ENCODE results near the gene PPP6R1.

DNA sequence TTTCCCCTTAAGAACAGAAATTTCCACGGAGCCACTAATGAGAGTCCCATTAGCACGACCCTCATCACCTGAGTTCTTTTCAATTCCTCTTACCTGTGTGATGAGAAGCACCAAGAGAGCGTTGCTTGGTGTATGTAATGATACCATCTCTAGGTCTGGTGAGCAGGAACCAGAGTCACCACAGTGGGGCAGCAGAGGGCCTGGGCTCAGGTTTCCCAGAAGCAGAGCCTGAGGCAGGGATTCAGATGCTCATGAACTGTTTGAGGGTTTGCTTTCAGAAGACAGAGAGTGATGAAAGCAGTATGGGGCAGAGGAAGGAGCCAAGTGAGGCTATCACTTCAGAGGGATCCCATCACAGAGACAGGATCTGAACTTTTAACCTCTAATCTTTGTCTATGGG, 46.4 kb downstream of the PPP6R1 start:
- TF ChIP-seq, protein P1, sequence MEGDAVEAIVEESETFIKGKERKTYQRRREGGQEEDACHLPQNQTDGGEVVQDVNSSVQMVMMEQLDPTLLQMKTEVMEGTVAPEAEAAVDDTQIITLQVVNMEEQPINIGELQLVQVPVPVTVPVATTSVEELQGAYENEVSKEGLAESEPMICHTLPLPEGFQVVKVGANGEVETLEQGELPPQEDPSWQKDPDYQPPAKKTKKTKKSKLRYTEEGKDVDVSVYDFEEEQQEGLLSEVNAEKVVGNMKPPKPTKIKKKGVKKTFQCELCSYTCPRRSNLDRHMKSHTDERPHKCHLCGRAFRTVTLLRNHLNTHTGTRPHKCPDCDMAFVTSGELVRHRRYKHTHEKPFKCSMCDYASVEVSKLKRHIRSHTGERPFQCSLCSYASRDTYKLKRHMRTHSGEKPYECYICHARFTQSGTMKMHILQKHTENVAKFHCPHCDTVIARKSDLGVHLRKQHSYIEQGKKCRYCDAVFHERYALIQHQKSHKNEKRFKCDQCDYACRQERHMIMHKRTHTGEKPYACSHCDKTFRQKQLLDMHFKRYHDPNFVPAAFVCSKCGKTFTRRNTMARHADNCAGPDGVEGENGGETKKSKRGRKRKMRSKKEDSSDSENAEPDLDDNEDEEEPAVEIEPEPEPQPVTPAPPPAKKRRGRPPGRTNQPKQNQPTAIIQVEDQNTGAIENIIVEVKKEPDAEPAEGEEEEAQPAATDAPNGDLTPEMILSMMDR (IDR thresholded peaks at IDR 0.05 in 8 of 11, conservative IDR thresholded peaks at IDR 0.05 in 3 of 11): peak in 7 of 11 experiments; percentile 10 to 50 (median 40)
- no peak for TF ChIP-seq POLR2AphosphoS5 (IDR thresholded peaks at IDR 0.05)

Data from spleen (tissue), 7 donors.